IMR-90 (cell line): Measurements from ENCODE around the gene ZNF532. TPM values are rescaled to one million over a fixed set of nuclear protein-coding genes. Genes with fewer than 3 reads are reported as not detected.

Source experiments
- ATAC-seq: fragments of 200-7000 bp; cut with Tn5 transposase; 2 replicates; pipeline ENCODE4 v1.9.1; 2020; ENCODE audit warnings: low read depth, mild to moderate bottlenecking, moderate library complexity
- BruUV-seq: library from RNA; stranded (reverse); fragments of 400-500 nt; replicated peaks from 2 replicates; lab custom pipeline; 2021; lab: Mats Ljungman, UMichigan
- CTCF ChIA-PET: fragments of 300-600 bp; formaldehyde crosslinking; extraction: SDS; loops from one replicate; lab custom pipeline; 2021; ENCODE audit warnings: antibody characterized with exemption; lab: Yijun Ruan, JAX
- POLR2A ChIA-PET: fragments of 300-600 bp; sonication (Branson Sonifier 250); formaldehyde crosslinking; loops from one replicate; lab custom pipeline; 2022; ENCODE audit warnings: antibody characterized with exemption; ENCODE audit not compliant: unreplicated experiment; lab: Charles Lee
- DNase-seq: peaks from one replicate; pipeline ENCODE4 v3.0.0; 2013
- H2AFZ ChIP-seq: replicated peaks from 2 replicates; pipeline ENCODE3; 2013; ENCODE audit warnings: low read length, mild to moderate bottlenecking; ENCODE audit not compliant: poor library complexity
- H2AK5ac ChIP-seq: 2 replicates; pipeline ENCODE4 v1.6.1; 2013; ENCODE audit warnings: low read depth, low read length, inconsistent platforms
- H2AK9ac ChIP-seq: replicated peaks from 2 replicates; pipeline ENCODE3; 2013; ENCODE audit warnings: mild to moderate bottlenecking, low read depth, low read length, moderate library complexity; ENCODE audit not compliant: poor library complexity
- H2BK120ac ChIP-seq: 2 replicates; pipeline ENCODE4 v1.6.1; 2013; ENCODE audit warnings: low read depth, low read length, inconsistent platforms
- H2BK15ac ChIP-seq: 3 replicates; pipeline ENCODE4 v1.6.1; 2013; ENCODE audit warnings: low read depth, low read length, inconsistent platforms
- H2BK20ac ChIP-seq: 2 replicates; pipeline ENCODE4 v1.6.1; 2013; ENCODE audit warnings: low read depth, mild to moderate bottlenecking, inconsistent platforms, low read length, moderate library complexity
- H2BK5ac ChIP-seq: 2 replicates; pipeline ENCODE4 v1.6.1; 2013; ENCODE audit warnings: mild to moderate bottlenecking, low read depth, low read length, inconsistent platforms; ENCODE audit not compliant: poor library complexity, severe bottlenecking
- H3K14ac ChIP-seq: replicated peaks from 2 replicates; pipeline ENCODE4 v1.6.1; 2013; ENCODE audit warnings: low read depth, low read length, inconsistent platforms
- H3K18ac ChIP-seq: 2 replicates; pipeline ENCODE4 v1.6.1; 2013; ENCODE audit warnings: low read depth, low read length, control low read depth
- H3K23ac ChIP-seq: 2 replicates; pipeline ENCODE4 v1.6.1; 2013; ENCODE audit warnings: low read depth, low read length, inconsistent platforms
- H3K27ac ChIP-seq: 2 replicates; pipeline ENCODE4 v1.5.1; 2013; ENCODE audit warnings: mild to moderate bottlenecking, control low read depth, low read length; ENCODE audit not compliant: insufficient read depth
- H3K27me3 ChIP-seq: 2 replicates; pipeline ENCODE4 v1.6.1; 2013; ENCODE audit warnings: low read length; ENCODE audit not compliant: control insufficient read depth, insufficient read depth
- H3K36me3 ChIP-seq: 2 replicates; pipeline ENCODE4 v1.6.1; 2013; ENCODE audit warnings: low read length, mixed read lengths; ENCODE audit not compliant: control insufficient read depth, insufficient read depth
- H3K4ac ChIP-seq: 2 replicates; pipeline ENCODE4 v1.6.1; 2013; ENCODE audit warnings: low read depth, low read length, inconsistent platforms
- H3K4me1 ChIP-seq: 2 replicates; pipeline ENCODE4 v1.6.1; 2013; ENCODE audit warnings: low read length, mixed read lengths; ENCODE audit not compliant: control insufficient read depth, insufficient read depth
- H3K4me2 ChIP-seq: 2 replicates; pipeline ENCODE4 v1.6.1; 2013; ENCODE audit warnings: low read depth, mild to moderate bottlenecking, control low read depth, low read length, moderate library complexity
- H3K4me3 ChIP-seq: 2 replicates; pipeline ENCODE4 v1.5.1; 2013; ENCODE audit warnings: low read depth, mild to moderate bottlenecking, control low read depth, low read length, moderate library complexity; ENCODE audit not compliant: insufficient read depth
- H3K56ac ChIP-seq: 2 replicates; pipeline ENCODE4 v1.6.1; 2013; ENCODE audit warnings: low read length, inconsistent platforms; ENCODE audit not compliant: insufficient read depth; ENCODE audit errors: extremely low read depth
- H3K79me1 ChIP-seq, 2 experiments: 2 replicates each; pipeline ENCODE4 v1.6.1; 2013; ENCODE audit warnings: low read length in 2 of 2, inconsistent platforms in 1 of 2, low read depth in 1 of 2
- H3K9ac ChIP-seq: 2 replicates; pipeline ENCODE4 v1.6.1; 2013; ENCODE audit warnings: low read depth, low read length, control low read depth
- H3K9me1 ChIP-seq: 2 replicates; pipeline ENCODE4 v1.6.1; 2013; ENCODE audit warnings: low read length, inconsistent platforms; ENCODE audit not compliant: insufficient read depth
- H3K9me3 ChIP-seq: 2 replicates; pipeline ENCODE4 v1.6.1; 2013; ENCODE audit warnings: low read length; ENCODE audit not compliant: control insufficient read depth, insufficient read depth
- H4K20me1 ChIP-seq: 2 replicates; pipeline ENCODE4 v1.6.1; 2013; ENCODE audit warnings: low read length, inconsistent platforms; ENCODE audit not compliant: insufficient read depth
- H4K5ac ChIP-seq: 2 replicates; pipeline ENCODE4 v1.6.1; 2013; ENCODE audit warnings: mild to moderate bottlenecking, low read depth, low read length, control low read depth
- H4K8ac ChIP-seq, 2 experiments: 2 replicates each; pipeline ENCODE4 v1.6.1; 2013; ENCODE audit warnings: low read depth in 2 of 2, low read length in 2 of 2, control low read depth in 1 of 2, inconsistent platforms in 1 of 2
- H4K91ac ChIP-seq: 2 replicates; pipeline ENCODE4 v1.6.1; 2013; ENCODE audit warnings: low read depth, low read length, inconsistent platforms; ENCODE audit not compliant: insufficient read depth
- BHLHE40 ChIP-seq: fragments of 150-350 bp; IDR thresholded peaks from 2 replicates; pipeline ENCODE4 v1.6.1; 2016; ENCODE audit warnings: mild to moderate bottlenecking, low read depth, low read length
- CHD1 ChIP-seq: IDR thresholded peaks from 2 replicates; pipeline ENCODE4 v1.6.1; 2012; ENCODE audit warnings: low read depth, low read length, improper control_type of control experiment
- FOS ChIP-seq: fragments of 150-350 bp; IDR thresholded peaks from 2 replicates; pipeline ENCODE4 v1.6.1; 2016; ENCODE audit warnings: low read depth, low read length
- POLR2A ChIP-seq: IDR thresholded peaks from 2 replicates; pipeline ENCODE4 v1.6.1; 2012; ENCODE audit warnings: mild to moderate bottlenecking, low read depth, low read length
- USF2 ChIP-seq: fragments of 150-350 bp; IDR thresholded peaks from 2 replicates; pipeline ENCODE4 v1.6.1; 2017; ENCODE audit warnings: mild to moderate bottlenecking, antibody characterized with exemption, low read length, low read depth
- WGBS, 2 experiments: methylation state at CpG; one replicate each; pipeline versions ENCODE4 v1.1.5 to v1.1.7; 2013; ENCODE audit warnings: missing lambda C conversion rate in 2 of 2; ENCODE audit not compliant: insufficient read length in 1 of 2; ENCODE audit errors: extremely low coverage in 2 of 2; 5-methylcytosine and 5-hydroxymethylcytosine counted together
- dilution Hi-C: fragments of 300-500 bp; cut with HindIII; formaldehyde crosslinking; loops from one replicate; pipeline ENCODE4 v1.14.3; 2018; ENCODE audit warnings: low sequenced_read_pairs; ENCODE audit not compliant: unreplicated experiment
- in situ Hi-C: fragments of 300-500 bp; cut with MboI; formaldehyde crosslinking; loops from 3 replicates; pipeline ENCODE4 v1.14.3; 2019; ENCODE audit warnings: low sequenced_read_pairs, inconsistent platforms, mixed read lengths
- intact Hi-C: fragments of 100-400 bp; cut with micrococcal nuclease; formaldehyde crosslinking; loops from 2 replicates; pipeline ENCODE4 v1.10.0; 2022
- polyA plus RNA-seq, 3 experiments: library from polyadenylated mRNA; depleted of rRNA; stranded (reverse); fragments of >200 nt; gene quantifications; 2 replicates each; pipeline ENCODE4 v1.2.3, GENCODE V29; 2012; ENCODE audit warnings: low replicate concordance in 1 of 3
- total RNA-seq: library from RNA; depleted of rRNA; stranded (reverse); fragments of >200 nt; gene quantifications from 2 replicates; pipeline ENCODE4 v1.2.3, GENCODE V29; 2012

ZNF532 gene
- total and polyA plus RNA-seq, 2 of the 4 experiments (the other 2 are of a cell fraction), result 29.9 to 45.8 TPM

- ATAC-seq, result no peak
Observed at GRCh38 chr18:59033974-59034373, 169.3 kb downstream of the ZNF532 start.

More at GRCh38 chr18:59033974-59034373, 169.3 kb downstream of the ZNF532 start:
- no CpG with 5 or more reads among the region's 5 CpGs for WGBS, 2 experiments
- Histone ChIP-seq H2BK5ac (no peak overlapping the region), H3K4me2 (no peak overlapping the region), H2AK9ac (no peak overlapping the region), H3K23ac (no peak overlapping the region), H3K56ac (no peak overlapping the region), H3K9me1 (no peaks in the 10 kb centered on the region; the same call in none of the 2 replicates), H2BK20ac (no peak overlapping the region), H3K9me3 (no peaks in the 10 kb centered on the region), H3K27ac (no peak overlapping the region), H3K27me3 (no peaks in the 10 kb centered on the region), H3K14ac (no peak overlapping the region), H4K91ac (no peak overlapping the region), H3K79me1 (no peaks in the 10 kb centered on the region), H4K5ac (no peak overlapping the region), H3K36me3 (no peaks in the 10 kb centered on the region), H3K18ac (no peak overlapping the region), H2BK120ac (no peak overlapping the region), H3K9ac (no peak overlapping the region), H2AFZ (no peak overlapping the region), H3K4ac (no peak overlapping the region), H2BK15ac (no peak overlapping the region), H2AK5ac (no peak overlapping the region), H3K4me3 (no peak overlapping the region), H4K8ac (no peak overlapping the region), H3K4me1 (peaks cover 2% of the 10 kb centered on the region; the same call in 1 of the 2 replicates), H4K20me1 (no peaks in the 10 kb centered on the region)
- CTCF ChIA-PET, result interaction anchor here (0.5 kb wide), 1 partner anchor 112 kb away, joined by 3 read pairs; no protein-coding TSS in a partner anchor
- BruUV-seq, result no TSS peak
- dilution Hi-C loops (no loop called here), intact Hi-C loops (no loop called here), in situ Hi-C loops (no loop called here)
- TF ChIP-seq USF2 (no peak), FOS (no peak), CHD1 (no peak), BHLHE40 (no peak), POLR2A (no peak)
- POLR2A ChIA-PET, result no interaction called here
- no peak for DNase-seq
